H1 (cell line): Measurements from ENCODE around the gene CEP250. TPM values are rescaled to one million over a fixed set of nuclear protein-coding genes. Genes with fewer than 3 reads are reported as not detected.

ENCODE experiments used
- BCL11A ChIP-seq, 2 experiments: IDR thresholded peaks; one replicate each; pipeline ENCODE4 v1.6.1; 2011; ENCODE audit warnings: low read depth in 2 of 2, low read length in 2 of 2, mild to moderate bottlenecking in 2 of 2
- CTBP2 ChIP-seq: IDR thresholded peaks from 2 replicates; pipeline ENCODE4 v1.7.0; 2011; ENCODE audit warnings: borderline replicate concordance, mild to moderate bottlenecking, moderate library complexity, mixed read lengths, low read length; ENCODE audit not compliant: insufficient read depth, insufficient read length
- RAD21 ChIP-seq, 2 experiments: IDR thresholded peaks in 1 of 2; conservative IDR thresholded peaks in 1 of 2; 2 replicates each; pipeline ENCODE4 v1.6.1; 2011; ENCODE audit warnings: low read depth in 2 of 2, low read length in 2 of 2, improper control_type of control experiment in 1 of 2, inconsistent platforms in 1 of 2, mild to moderate bottlenecking in 1 of 2, moderate library complexity in 1 of 2
- RBBP5 ChIP-seq: IDR thresholded peaks from 2 replicates; pipeline ENCODE4 v1.7.1; 2012; ENCODE audit warnings: low read depth, mild to moderate bottlenecking, inconsistent platforms, low read length, moderate library complexity, borderline replicate concordance
- TEAD4 ChIP-seq: IDR thresholded peaks from 2 replicates; pipeline ENCODE4 v1.6.1; 2012; ENCODE audit warnings: low read depth, low read length, inconsistent platforms, mixed read lengths
- polyA plus RNA-seq, 7 experiments: library from polyadenylated mRNA; depleted of rRNA in 3 of 7; stranded (reverse) in 5 of 7; unstranded in 2 of 7; fragments of >200 nt in 5 of 7; fragments of 200-250 nt in 2 of 7; gene quantifications; 1 replicate in 5 of 7; 2 replicates in 1 of 7; 4 replicates in 1 of 7; pipeline versions ENCODE4 v1.2.1 to v1.2.3, GENCODE V29; 2011 to 2013; ENCODE audit warnings: missing spikeins in 2 of 7, mixed read lengths in 2 of 7
- total RNA-seq: library from RNA; stranded (reverse); fragmentation: NEBNext Ultra II Directional; extraction: Animal tissue kit (Norgen Biotek cat#: 25700); gene quantifications from 2 replicates; pipeline ENCODE4 v1.2.1, GENCODE V29; 2021

Gene CEP250
- total and polyA plus RNA-seq, 2 of the 8 experiments (the other 6 are each of a cell fraction or from before 2014, with no cell fraction given): 2.6 to 33.7 TPM

DNA sequence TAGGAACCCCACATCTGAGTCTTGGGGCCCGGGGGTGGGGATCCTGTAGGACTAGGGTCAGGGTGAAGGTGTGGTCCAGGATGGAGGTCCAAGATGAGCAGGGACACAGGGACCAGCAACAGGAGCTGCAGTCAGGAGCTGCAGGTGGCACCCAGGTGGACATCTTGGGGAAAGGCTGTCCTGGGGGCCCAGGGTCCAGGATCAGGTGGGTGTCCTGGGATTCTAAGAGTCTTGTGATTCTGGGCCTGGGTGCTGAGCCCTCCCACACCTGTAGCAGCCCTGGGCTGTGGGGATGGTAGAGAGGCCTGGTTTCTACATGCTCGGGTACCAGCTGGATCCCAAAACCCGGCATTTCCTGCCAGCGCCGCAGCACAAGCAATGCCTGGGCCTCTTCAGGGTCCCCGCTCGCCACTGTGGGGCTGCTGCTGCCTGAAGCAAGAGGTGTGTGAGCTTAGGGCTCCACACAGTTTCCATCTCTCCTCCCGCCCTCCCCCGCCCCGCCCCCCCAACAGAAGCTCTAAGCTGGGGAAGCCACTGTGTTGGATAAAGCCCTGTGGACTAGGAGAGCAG is 107.2 kb downstream of the CEP250 start (continued):
- TF ChIP-seq RBBP5: no peak
- no peak for TF ChIP-seq CTBP2
- no peak for TF ChIP-seq BCL11A (IDR thresholded peaks at IDR 0.05; ENCODE audit: low read depth in 2 of 2, low read length in 2 of 2)
- TF ChIP-seq RAD21 (IDR thresholded peaks at IDR 0.05 in 1 of 2, conservative IDR thresholded peaks at IDR 0.05 in 1 of 2; ENCODE audit: low read depth in 2 of 2, low read length in 2 of 2): no peak
- TF ChIP-seq TEAD4: no peak
